IMR-90 (cell line): ENCODE measurements around the gene CTRB1. TPM values are rescaled to one million over a fixed set of nuclear protein-coding genes. Genes with fewer than 3 reads are reported as not detected.
A peak's percentile ranks its signal among the peaks of the same experiment; 100 is the strongest.

ENCODE experiments used
- ATAC-seq: fragments of 200-7000 bp; cut with Tn5 transposase; 2 replicates; pipeline ENCODE4 v1.9.1; 2020; ENCODE audit warnings: low read depth, mild to moderate bottlenecking, moderate library complexity
- BruUV-seq: library from RNA; stranded (reverse); fragments of 400-500 nt; replicated peaks from 2 replicates; lab custom pipeline; 2021; lab: Mats Ljungman, UMichigan
- CTCF ChIA-PET: fragments of 300-600 bp; formaldehyde crosslinking; extraction: SDS; loops from one replicate; lab custom pipeline; 2021; ENCODE audit warnings: antibody characterized with exemption; lab: Yijun Ruan, JAX
- POLR2A ChIA-PET: fragments of 300-600 bp; sonication (Branson Sonifier 250); formaldehyde crosslinking; loops from one replicate; lab custom pipeline; 2022; ENCODE audit warnings: antibody characterized with exemption; ENCODE audit not compliant: unreplicated experiment; lab: Charles Lee
- DNase-seq: peaks from one replicate; pipeline ENCODE4 v3.0.0; 2013
- H2AFZ ChIP-seq: replicated peaks from 2 replicates; pipeline ENCODE3; 2013; ENCODE audit warnings: low read length, mild to moderate bottlenecking; ENCODE audit not compliant: poor library complexity
- H2AK5ac ChIP-seq: 2 replicates; pipeline ENCODE4 v1.6.1; 2013; ENCODE audit warnings: low read depth, low read length, inconsistent platforms
- H2AK9ac ChIP-seq: replicated peaks from 2 replicates; pipeline ENCODE3; 2013; ENCODE audit warnings: mild to moderate bottlenecking, low read depth, low read length, moderate library complexity; ENCODE audit not compliant: poor library complexity
- H2BK120ac ChIP-seq: 2 replicates; pipeline ENCODE4 v1.6.1; 2013; ENCODE audit warnings: low read depth, low read length, inconsistent platforms
- H2BK15ac ChIP-seq: 3 replicates; pipeline ENCODE4 v1.6.1; 2013; ENCODE audit warnings: low read depth, low read length, inconsistent platforms
- H2BK20ac ChIP-seq: 2 replicates; pipeline ENCODE4 v1.6.1; 2013; ENCODE audit warnings: low read depth, mild to moderate bottlenecking, inconsistent platforms, low read length, moderate library complexity
- H2BK5ac ChIP-seq: 2 replicates; pipeline ENCODE4 v1.6.1; 2013; ENCODE audit warnings: mild to moderate bottlenecking, low read depth, low read length, inconsistent platforms; ENCODE audit not compliant: poor library complexity, severe bottlenecking
- H3K14ac ChIP-seq: replicated peaks from 2 replicates; pipeline ENCODE4 v1.6.1; 2013; ENCODE audit warnings: low read depth, low read length, inconsistent platforms
- H3K18ac ChIP-seq: 2 replicates; pipeline ENCODE4 v1.6.1; 2013; ENCODE audit warnings: low read depth, low read length, control low read depth
- H3K23ac ChIP-seq: 2 replicates; pipeline ENCODE4 v1.6.1; 2013; ENCODE audit warnings: low read depth, low read length, inconsistent platforms
- H3K27ac ChIP-seq: 2 replicates; pipeline ENCODE4 v1.5.1; 2013; ENCODE audit warnings: mild to moderate bottlenecking, control low read depth, low read length; ENCODE audit not compliant: insufficient read depth
- H3K27me3 ChIP-seq: 2 replicates; pipeline ENCODE4 v1.6.1; 2013; ENCODE audit warnings: low read length; ENCODE audit not compliant: control insufficient read depth, insufficient read depth
- H3K36me3 ChIP-seq: 2 replicates; pipeline ENCODE4 v1.6.1; 2013; ENCODE audit warnings: low read length, mixed read lengths; ENCODE audit not compliant: control insufficient read depth, insufficient read depth
- H3K4ac ChIP-seq: 2 replicates; pipeline ENCODE4 v1.6.1; 2013; ENCODE audit warnings: low read depth, low read length, inconsistent platforms
- H3K4me1 ChIP-seq: 2 replicates; pipeline ENCODE4 v1.6.1; 2013; ENCODE audit warnings: low read length, mixed read lengths; ENCODE audit not compliant: control insufficient read depth, insufficient read depth
- H3K4me2 ChIP-seq: 2 replicates; pipeline ENCODE4 v1.6.1; 2013; ENCODE audit warnings: low read depth, mild to moderate bottlenecking, control low read depth, low read length, moderate library complexity
- H3K4me3 ChIP-seq: 2 replicates; pipeline ENCODE4 v1.5.1; 2013; ENCODE audit warnings: low read depth, mild to moderate bottlenecking, control low read depth, low read length, moderate library complexity; ENCODE audit not compliant: insufficient read depth
- H3K56ac ChIP-seq: 2 replicates; pipeline ENCODE4 v1.6.1; 2013; ENCODE audit warnings: low read length, inconsistent platforms; ENCODE audit not compliant: insufficient read depth; ENCODE audit errors: extremely low read depth
- H3K79me1 ChIP-seq, 2 experiments: 2 replicates each; pipeline ENCODE4 v1.6.1; 2013; ENCODE audit warnings: low read length in 2 of 2, inconsistent platforms in 1 of 2, low read depth in 1 of 2
- H3K9ac ChIP-seq: 2 replicates; pipeline ENCODE4 v1.6.1; 2013; ENCODE audit warnings: low read depth, low read length, control low read depth
- H3K9me1 ChIP-seq: 2 replicates; pipeline ENCODE4 v1.6.1; 2013; ENCODE audit warnings: low read length, inconsistent platforms; ENCODE audit not compliant: insufficient read depth
- H3K9me3 ChIP-seq: 2 replicates; pipeline ENCODE4 v1.6.1; 2013; ENCODE audit warnings: low read length; ENCODE audit not compliant: control insufficient read depth, insufficient read depth
- H4K20me1 ChIP-seq: 2 replicates; pipeline ENCODE4 v1.6.1; 2013; ENCODE audit warnings: low read length, inconsistent platforms; ENCODE audit not compliant: insufficient read depth
- H4K5ac ChIP-seq: 2 replicates; pipeline ENCODE4 v1.6.1; 2013; ENCODE audit warnings: mild to moderate bottlenecking, low read depth, low read length, control low read depth
- H4K8ac ChIP-seq, 2 experiments: 2 replicates each; pipeline ENCODE4 v1.6.1; 2013; ENCODE audit warnings: low read depth in 2 of 2, low read length in 2 of 2, control low read depth in 1 of 2, inconsistent platforms in 1 of 2
- H4K91ac ChIP-seq: 2 replicates; pipeline ENCODE4 v1.6.1; 2013; ENCODE audit warnings: low read depth, low read length, inconsistent platforms; ENCODE audit not compliant: insufficient read depth
- BHLHE40 ChIP-seq: fragments of 150-350 bp; IDR thresholded peaks from 2 replicates; pipeline ENCODE4 v1.6.1; 2016; ENCODE audit warnings: mild to moderate bottlenecking, low read depth, low read length
- CHD1 ChIP-seq: IDR thresholded peaks from 2 replicates; pipeline ENCODE4 v1.6.1; 2012; ENCODE audit warnings: low read depth, low read length, improper control_type of control experiment
- FOS ChIP-seq: fragments of 150-350 bp; IDR thresholded peaks from 2 replicates; pipeline ENCODE4 v1.6.1; 2016; ENCODE audit warnings: low read depth, low read length
- MAFK ChIP-seq: IDR thresholded peaks from 2 replicates; pipeline ENCODE4 v1.6.1; 2012; ENCODE audit warnings: low read depth, low read length, improper control_type of control experiment
- MAZ ChIP-seq: IDR thresholded peaks from 2 replicates; pipeline ENCODE4 v1.6.1; 2012; ENCODE audit warnings: low read depth, mild to moderate bottlenecking, low read length, improper control_type of control experiment, moderate library complexity, borderline replicate concordance
- NFE2L2 ChIP-seq: fragments of 150-350 bp; IDR thresholded peaks from 2 replicates; pipeline ENCODE4 v1.6.1; 2016; ENCODE audit warnings: low read depth, mild to moderate bottlenecking, low read length
- POLR2A ChIP-seq: IDR thresholded peaks from 2 replicates; pipeline ENCODE4 v1.6.1; 2012; ENCODE audit warnings: mild to moderate bottlenecking, low read depth, low read length
- RAD21 ChIP-seq: IDR thresholded peaks from 2 replicates; pipeline ENCODE4 v1.6.1; 2012; ENCODE audit warnings: low read length, improper control_type of control experiment
- RCOR1 ChIP-seq: IDR thresholded peaks from 2 replicates; pipeline ENCODE4 v1.6.1; 2012; ENCODE audit warnings: mild to moderate bottlenecking, low read length, improper control_type of control experiment; ENCODE audit not compliant: insufficient replicate concordance
- RFX5 ChIP-seq: IDR thresholded peaks from 2 replicates; pipeline ENCODE4 v1.8.0; 2012; ENCODE audit warnings: low read depth, mild to moderate bottlenecking, low read length, moderate library complexity
- SMC3 ChIP-seq: fragments of 150-350 bp; IDR thresholded peaks from 2 replicates; pipeline ENCODE4 v1.6.1; 2016; ENCODE audit warnings: low read depth, mild to moderate bottlenecking, antibody characterized with exemption, low read length, moderate library complexity
- WGBS, 2 experiments: methylation state at CpG; one replicate each; pipeline versions ENCODE4 v1.1.5 to v1.1.7; 2013; ENCODE audit warnings: missing lambda C conversion rate in 2 of 2; ENCODE audit not compliant: insufficient read length in 1 of 2; ENCODE audit errors: extremely low coverage in 2 of 2; 5-methylcytosine and 5-hydroxymethylcytosine counted together
- dilution Hi-C: fragments of 300-500 bp; cut with HindIII; formaldehyde crosslinking; loops from one replicate; pipeline ENCODE4 v1.14.3; 2018; ENCODE audit warnings: low sequenced_read_pairs; ENCODE audit not compliant: unreplicated experiment
- in situ Hi-C: fragments of 300-500 bp; cut with MboI; formaldehyde crosslinking; loops from 3 replicates; pipeline ENCODE4 v1.14.3; 2019; ENCODE audit warnings: low sequenced_read_pairs, inconsistent platforms, mixed read lengths
- intact Hi-C: fragments of 100-400 bp; cut with micrococcal nuclease; formaldehyde crosslinking; loops from 2 replicates; pipeline ENCODE4 v1.10.0; 2022
- polyA plus RNA-seq, 3 experiments: library from polyadenylated mRNA; depleted of rRNA; stranded (reverse); fragments of >200 nt; gene quantifications; 2 replicates each; pipeline ENCODE4 v1.2.3, GENCODE V29; 2012; ENCODE audit warnings: low replicate concordance in 1 of 3
- total RNA-seq: library from RNA; depleted of rRNA; stranded (reverse); fragments of >200 nt; gene quantifications from 2 replicates; pipeline ENCODE4 v1.2.3, GENCODE V29; 2012
- TF ChIP-seq, protein P1 (sequence below): fragments of 150-350 bp; IDR thresholded peaks from 2 replicates; pipeline ENCODE4 v1.6.1; 2016; ENCODE audit warnings: low read depth, mild to moderate bottlenecking, low read length, moderate library complexity, borderline replicate concordance
- TF ChIP-seq, protein P2 (sequence below): fragments of 150-350 bp; IDR thresholded peaks from 2 replicates; pipeline ENCODE4 v1.6.1; 2017; ENCODE audit warnings: mild to moderate bottlenecking, antibody characterized with exemption, low read length, low read depth
- TF ChIP-seq, protein P3 (sequence below): conservative IDR thresholded peaks from 2 replicates; pipeline ENCODE4 v1.5.1; 2012; ENCODE audit warnings: mild to moderate bottlenecking, low read depth, low read length, improper control_type of control experiment

The CTRB1 gene
- total and polyA plus RNA-seq, 2 of the 4 experiments (the other 2 are of a cell fraction): not detected

DNA sequence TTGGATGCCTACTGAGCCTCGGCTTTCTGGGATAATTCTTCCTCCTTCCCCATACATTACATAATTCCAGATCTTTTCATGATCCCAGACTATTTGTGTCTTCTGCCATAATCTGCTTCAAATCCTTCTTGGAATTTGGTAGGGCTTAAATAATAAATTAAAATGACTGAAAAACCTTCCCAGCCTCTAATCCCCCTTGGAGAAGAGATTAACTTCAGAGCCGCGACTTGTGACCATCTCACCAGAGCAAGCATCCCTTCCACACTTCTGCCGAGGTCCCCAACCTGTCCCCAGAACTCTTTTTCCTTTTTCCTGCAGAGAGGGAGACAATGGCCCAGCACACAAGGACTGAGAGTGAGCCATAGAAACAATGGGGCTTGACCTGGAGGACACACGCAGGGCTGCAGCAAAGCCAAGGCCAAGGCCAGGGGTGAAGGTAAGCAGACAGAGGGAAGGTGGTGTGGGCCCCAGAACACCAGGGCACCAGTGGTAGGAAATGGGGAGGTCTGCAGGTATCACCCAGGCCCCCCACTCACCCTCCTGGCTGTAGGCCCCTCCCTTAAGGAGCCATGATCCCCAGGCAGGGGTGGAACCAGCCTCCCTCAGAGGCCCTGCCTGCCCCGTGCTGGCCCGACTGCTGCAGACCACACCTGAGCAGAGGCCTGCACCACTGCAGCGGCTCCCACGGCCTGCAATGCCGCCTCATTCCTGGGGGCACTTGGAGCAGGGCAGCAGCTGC is 42.2 kb downstream of the CTRB1 start:
- no peaks in the 10 kb centered on the region for H3K9me3 ChIP-seq
- no peak overlapping the region for H4K5ac ChIP-seq
- H3K14ac ChIP-seq: no peak overlapping the region
- peak overlapping the region; percentile 24; the same call in 1 of the 2 replicates for H3K23ac ChIP-seq
- peaks cover 62% of the 10 kb centered on the region for H3K4me1 ChIP-seq
- TF ChIP-seq SMC3: no peak
- TF ChIP-seq RAD21: no peak
- TF ChIP-seq, protein P1, sequence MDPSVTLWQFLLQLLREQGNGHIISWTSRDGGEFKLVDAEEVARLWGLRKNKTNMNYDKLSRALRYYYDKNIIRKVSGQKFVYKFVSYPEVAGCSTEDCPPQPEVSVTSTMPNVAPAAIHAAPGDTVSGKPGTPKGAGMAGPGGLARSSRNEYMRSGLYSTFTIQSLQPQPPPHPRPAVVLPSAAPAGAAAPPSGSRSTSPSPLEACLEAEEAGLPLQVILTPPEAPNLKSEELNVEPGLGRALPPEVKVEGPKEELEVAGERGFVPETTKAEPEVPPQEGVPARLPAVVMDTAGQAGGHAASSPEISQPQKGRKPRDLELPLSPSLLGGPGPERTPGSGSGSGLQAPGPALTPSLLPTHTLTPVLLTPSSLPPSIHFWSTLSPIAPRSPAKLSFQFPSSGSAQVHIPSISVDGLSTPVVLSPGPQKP: no peak
- TF ChIP-seq POLR2A: no peak
- TF ChIP-seq RFX5: no peak
- TF ChIP-seq, protein P2, sequence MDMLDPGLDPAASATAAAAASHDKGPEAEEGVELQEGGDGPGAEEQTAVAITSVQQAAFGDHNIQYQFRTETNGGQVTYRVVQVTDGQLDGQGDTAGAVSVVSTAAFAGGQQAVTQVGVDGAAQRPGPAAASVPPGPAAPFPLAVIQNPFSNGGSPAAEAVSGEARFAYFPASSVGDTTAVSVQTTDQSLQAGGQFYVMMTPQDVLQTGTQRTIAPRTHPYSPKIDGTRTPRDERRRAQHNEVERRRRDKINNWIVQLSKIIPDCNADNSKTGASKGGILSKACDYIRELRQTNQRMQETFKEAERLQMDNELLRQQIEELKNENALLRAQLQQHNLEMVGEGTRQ: no peak
- no peak for TF ChIP-seq BHLHE40
- TF ChIP-seq MAFK: no peak
- no peak for TF ChIP-seq RCOR1
- no peak for TF ChIP-seq FOS
- no peak for TF ChIP-seq MAZ
- TF ChIP-seq CHD1: no peak
- TF ChIP-seq, protein P3, sequence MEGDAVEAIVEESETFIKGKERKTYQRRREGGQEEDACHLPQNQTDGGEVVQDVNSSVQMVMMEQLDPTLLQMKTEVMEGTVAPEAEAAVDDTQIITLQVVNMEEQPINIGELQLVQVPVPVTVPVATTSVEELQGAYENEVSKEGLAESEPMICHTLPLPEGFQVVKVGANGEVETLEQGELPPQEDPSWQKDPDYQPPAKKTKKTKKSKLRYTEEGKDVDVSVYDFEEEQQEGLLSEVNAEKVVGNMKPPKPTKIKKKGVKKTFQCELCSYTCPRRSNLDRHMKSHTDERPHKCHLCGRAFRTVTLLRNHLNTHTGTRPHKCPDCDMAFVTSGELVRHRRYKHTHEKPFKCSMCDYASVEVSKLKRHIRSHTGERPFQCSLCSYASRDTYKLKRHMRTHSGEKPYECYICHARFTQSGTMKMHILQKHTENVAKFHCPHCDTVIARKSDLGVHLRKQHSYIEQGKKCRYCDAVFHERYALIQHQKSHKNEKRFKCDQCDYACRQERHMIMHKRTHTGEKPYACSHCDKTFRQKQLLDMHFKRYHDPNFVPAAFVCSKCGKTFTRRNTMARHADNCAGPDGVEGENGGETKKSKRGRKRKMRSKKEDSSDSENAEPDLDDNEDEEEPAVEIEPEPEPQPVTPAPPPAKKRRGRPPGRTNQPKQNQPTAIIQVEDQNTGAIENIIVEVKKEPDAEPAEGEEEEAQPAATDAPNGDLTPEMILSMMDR: no peak
- TF ChIP-seq NFE2L2: no peak
- H4K8ac ChIP-seq: no peak overlapping the region
- H2BK120ac ChIP-seq: no peak overlapping the region
- H3K56ac ChIP-seq: no peak overlapping the region
- H2BK5ac ChIP-seq: no peak overlapping the region
- peaks cover 8% of the 10 kb centered on the region; the same call in 1 of the 2 replicates for H3K36me3 ChIP-seq
- no peak overlapping the region for H3K4me2 ChIP-seq
- H3K18ac ChIP-seq: no peak overlapping the region
- H2AK5ac ChIP-seq: no peak overlapping the region
- DNase-seq (no peak), ATAC-seq (no peak)
- intact Hi-C loops (no loop called here), dilution Hi-C loops (no loop called here), in situ Hi-C loops (no loop called here)
- no peak overlapping the region for H2BK15ac ChIP-seq
- H4K20me1 ChIP-seq: peaks cover 89% of the 10 kb centered on the region
- peaks cover 0 to 78% of the 10 kb centered on the region in 2 experiments; a peak in 3 of 4 replicates for H3K79me1 ChIP-seq
- H4K91ac ChIP-seq: no peak overlapping the region
- no peak overlapping the region for H3K4me3 ChIP-seq
- no peak overlapping the region for H3K4ac ChIP-seq
- no peak overlapping the region for H3K27ac ChIP-seq
- H3K9ac ChIP-seq: no peak overlapping the region
- BruUV-seq: no TSS peak
- no peak overlapping the region for H2AK9ac ChIP-seq
- no peaks in the 10 kb centered on the region for H3K27me3 ChIP-seq
- no peak overlapping the region for H2AFZ ChIP-seq
- ChIA-PET POLR2A (no interaction called here), CTCF (no interaction called here)
- H3K9me1 ChIP-seq: peaks cover 52% of the 10 kb centered on the region
- no peak overlapping the region for H2BK20ac ChIP-seq
- 83% methylated on average over 5 of the region's 10 CpGs; no CpG with 5 or more reads in 1 of the 2 experiments for WGBS, 2 experiments
